ENCODE measurements around the gene MYL10. TPM values are rescaled to one million over a fixed set of nuclear protein-coding genes. Genes with fewer than 3 reads are reported as not detected.

MYL10 gene
- total and polyA plus RNA-seq, 10 of the 15 experiments (the other 5 are each of a cell fraction or from before 2014, with no cell fraction given), result not detected

DNA sequence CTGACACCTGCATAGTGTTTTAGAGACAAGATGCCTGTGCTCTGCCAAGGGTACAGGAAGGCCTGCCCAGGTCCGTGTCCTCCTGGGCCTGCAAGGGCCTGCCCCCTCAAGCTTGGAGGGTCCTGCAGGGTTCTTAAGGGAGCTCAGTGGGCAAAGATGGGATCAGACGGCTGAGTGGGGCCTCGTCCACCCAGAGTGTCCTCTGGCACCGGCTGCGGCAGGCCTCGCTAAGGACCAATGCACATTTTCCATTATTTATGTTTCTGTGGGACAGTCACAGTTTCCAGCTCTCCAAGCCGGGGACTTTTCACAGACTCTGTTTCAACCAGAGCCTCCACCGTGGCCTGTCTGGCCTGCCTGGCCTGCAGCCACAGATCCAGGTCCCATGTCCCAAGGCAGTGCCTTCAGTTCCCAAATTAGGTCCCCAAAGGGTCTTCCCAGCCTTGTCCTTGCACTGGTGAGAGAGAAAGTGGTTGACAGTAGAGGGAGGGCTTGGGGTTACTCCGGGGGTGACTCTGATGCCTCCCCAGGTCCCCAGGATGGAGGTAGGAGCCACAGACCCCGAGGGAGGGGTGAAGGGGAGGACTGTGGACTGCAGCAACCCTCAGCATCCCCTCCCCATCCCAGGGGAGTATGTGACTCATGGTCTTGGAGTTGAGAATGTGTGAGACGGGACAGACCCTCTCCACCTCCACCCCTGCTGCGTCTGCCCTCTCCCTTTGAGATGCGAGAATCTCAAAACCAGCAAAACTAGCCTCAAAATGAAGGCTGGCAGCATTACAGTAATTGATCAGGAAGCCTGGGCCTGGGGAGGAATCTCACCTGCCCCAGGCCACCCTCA lies 14.8 kb downstream of the MYL10 start:
- in situ Hi-C loops (cut with MboI) (no loop called here), intact Hi-C loops (cut with micrococcal nuclease; ENCODE audit: unreplicated experiment) (no loop called here)
- POLR2A ChIA-PET, result no interaction called here
- BruUV-seq (replicated peaks), result no TSS peak
- no peaks in the 10 kb centered on the region for H4K20me1 ChIP-seq (ENCODE audit: control insufficient read depth, insufficient read depth)
- H3K36me3 ChIP-seq (ENCODE audit: control insufficient read depth in 2 of 2, insufficient read depth in 2 of 2, low read length in 1 of 2), result no peaks in the 10 kb centered on the region
- no peak overlapping the region for H3K27ac ChIP-seq (ENCODE audit: control insufficient read depth, insufficient read depth)
- no peaks in the 10 kb centered on the region for H3K79me2 ChIP-seq (ENCODE audit: control insufficient read depth, insufficient read depth, low read length)
- no peaks in the 10 kb centered on the region; a peak in 1 of 4 replicates for H3K27me3 ChIP-seq (replicated peaks in 1 of 2; ENCODE audit: control insufficient read depth in 2 of 2, insufficient read depth in 2 of 2, low read length in 1 of 2)
- CTCF ChIA-PET, result no interaction called here
- no peak overlapping the region for H3K9ac ChIP-seq (ENCODE audit: control insufficient read depth, insufficient read depth, low read length)
- H3K4me2 ChIP-seq (ENCODE audit: control insufficient read depth, insufficient read depth), result no peak overlapping the region
- ATAC-seq (no peak), DNase-seq (ENCODE audit: low read depth, low spot score) (no peak), FAIRE-seq (no peak)
- no peak overlapping the region for H3K4me3 ChIP-seq
- WGBS (ENCODE audit: insufficient coverage, insufficient replicate concordance, low lambda C conversion rate, missing lambda C conversion rate), result 28% methylated on average over 10 of the region's 13 CpGs
- TF ChIP-seq BHLHE40 (IDR thresholded peaks at IDR 0.05; ENCODE audit: borderline replicate concordance in 1 of 2, low read depth in 2 of 2, low read length in 1 of 2) (no peak), NR2F1 (conservative IDR thresholded peaks at IDR 0.05) (no peak), BMI1 (IDR thresholded peaks at IDR 0.05; ENCODE audit: borderline replicate concordance) (no peak), EP300 (IDR thresholded peaks at IDR 0.05; ENCODE audit: borderline replicate concordance in 1 of 2, control insufficient read depth in 1 of 2, low read depth in 2 of 2, low read length in 2 of 2) (no peak), ZNF274 (IDR thresholded peaks at IDR 0.05; ENCODE audit: insufficient read depth, insufficient read length) (no peak), TCF12 (IDR thresholded peaks at IDR 0.05; ENCODE audit: low read depth, low read length) (no peak), BCL11A (IDR thresholded peaks at IDR 0.05; ENCODE audit: low read depth, low read length) (no peak), CBX5 (IDR thresholded peaks at IDR 0.05; ENCODE audit: low read depth) (no peak), RUNX3 (IDR thresholded peaks at IDR 0.05; ENCODE audit: low read length) (no peak)
- TF ChIP-seq, protein P1, sequence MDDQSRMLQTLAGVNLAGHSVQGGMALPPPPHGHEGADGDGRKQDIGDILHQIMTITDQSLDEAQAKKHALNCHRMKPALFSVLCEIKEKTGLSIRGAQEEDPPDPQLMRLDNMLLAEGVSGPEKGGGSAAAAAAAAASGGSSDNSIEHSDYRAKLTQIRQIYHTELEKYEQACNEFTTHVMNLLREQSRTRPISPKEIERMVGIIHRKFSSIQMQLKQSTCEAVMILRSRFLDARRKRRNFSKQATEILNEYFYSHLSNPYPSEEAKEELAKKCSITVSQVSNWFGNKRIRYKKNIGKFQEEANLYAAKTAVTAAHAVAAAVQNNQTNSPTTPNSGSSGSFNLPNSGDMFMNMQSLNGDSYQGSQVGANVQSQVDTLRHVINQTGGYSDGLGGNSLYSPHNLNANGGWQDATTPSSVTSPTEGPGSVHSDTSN (IDR thresholded peaks at IDR 0.05; ENCODE audit: insufficient replicate concordance, low read depth, low read length), result no peak
- TF ChIP-seq, protein P2, sequence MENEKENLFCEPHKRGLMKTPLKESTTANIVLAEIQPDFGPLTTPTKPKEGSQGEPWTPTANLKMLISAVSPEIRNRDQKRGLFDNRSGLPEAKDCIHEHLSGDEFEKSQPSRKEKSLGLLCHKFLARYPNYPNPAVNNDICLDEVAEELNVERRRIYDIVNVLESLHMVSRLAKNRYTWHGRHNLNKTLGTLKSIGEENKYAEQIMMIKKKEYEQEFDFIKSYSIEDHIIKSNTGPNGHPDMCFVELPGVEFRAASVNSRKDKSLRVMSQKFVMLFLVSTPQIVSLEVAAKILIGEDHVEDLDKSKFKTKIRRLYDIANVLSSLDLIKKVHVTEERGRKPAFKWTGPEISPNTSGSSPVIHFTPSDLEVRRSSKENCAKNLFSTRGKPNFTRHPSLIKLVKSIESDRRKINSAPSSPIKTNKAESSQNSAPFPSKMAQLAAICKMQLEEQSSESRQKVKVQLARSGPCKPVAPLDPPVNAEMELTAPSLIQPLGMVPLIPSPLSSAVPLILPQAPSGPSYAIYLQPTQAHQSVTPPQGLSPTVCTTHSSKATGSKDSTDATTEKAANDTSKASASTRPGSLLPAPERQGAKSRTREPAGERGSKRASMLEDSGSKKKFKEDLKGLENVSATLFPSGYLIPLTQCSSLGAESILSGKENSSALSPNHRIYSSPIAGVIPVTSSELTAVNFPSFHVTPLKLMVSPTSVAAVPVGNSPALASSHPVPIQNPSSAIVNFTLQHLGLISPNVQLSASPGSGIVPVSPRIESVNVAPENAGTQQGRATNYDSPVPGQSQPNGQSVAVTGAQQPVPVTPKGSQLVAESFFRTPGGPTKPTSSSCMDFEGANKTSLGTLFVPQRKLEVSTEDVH (IDR thresholded peaks at IDR 0.05; ENCODE audit: low read depth, partially characterized antibody), result no peak
- TF ChIP-seq, protein P3, sequence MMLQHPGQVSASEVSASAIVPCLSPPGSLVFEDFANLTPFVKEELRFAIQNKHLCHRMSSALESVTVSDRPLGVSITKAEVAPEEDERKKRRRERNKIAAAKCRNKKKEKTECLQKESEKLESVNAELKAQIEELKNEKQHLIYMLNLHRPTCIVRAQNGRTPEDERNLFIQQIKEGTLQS (IDR thresholded peaks at IDR 0.05; ENCODE audit: borderline replicate concordance, extremely low read depth, low read depth, low read length), result no peak
- TF ChIP-seq, protein P4, sequence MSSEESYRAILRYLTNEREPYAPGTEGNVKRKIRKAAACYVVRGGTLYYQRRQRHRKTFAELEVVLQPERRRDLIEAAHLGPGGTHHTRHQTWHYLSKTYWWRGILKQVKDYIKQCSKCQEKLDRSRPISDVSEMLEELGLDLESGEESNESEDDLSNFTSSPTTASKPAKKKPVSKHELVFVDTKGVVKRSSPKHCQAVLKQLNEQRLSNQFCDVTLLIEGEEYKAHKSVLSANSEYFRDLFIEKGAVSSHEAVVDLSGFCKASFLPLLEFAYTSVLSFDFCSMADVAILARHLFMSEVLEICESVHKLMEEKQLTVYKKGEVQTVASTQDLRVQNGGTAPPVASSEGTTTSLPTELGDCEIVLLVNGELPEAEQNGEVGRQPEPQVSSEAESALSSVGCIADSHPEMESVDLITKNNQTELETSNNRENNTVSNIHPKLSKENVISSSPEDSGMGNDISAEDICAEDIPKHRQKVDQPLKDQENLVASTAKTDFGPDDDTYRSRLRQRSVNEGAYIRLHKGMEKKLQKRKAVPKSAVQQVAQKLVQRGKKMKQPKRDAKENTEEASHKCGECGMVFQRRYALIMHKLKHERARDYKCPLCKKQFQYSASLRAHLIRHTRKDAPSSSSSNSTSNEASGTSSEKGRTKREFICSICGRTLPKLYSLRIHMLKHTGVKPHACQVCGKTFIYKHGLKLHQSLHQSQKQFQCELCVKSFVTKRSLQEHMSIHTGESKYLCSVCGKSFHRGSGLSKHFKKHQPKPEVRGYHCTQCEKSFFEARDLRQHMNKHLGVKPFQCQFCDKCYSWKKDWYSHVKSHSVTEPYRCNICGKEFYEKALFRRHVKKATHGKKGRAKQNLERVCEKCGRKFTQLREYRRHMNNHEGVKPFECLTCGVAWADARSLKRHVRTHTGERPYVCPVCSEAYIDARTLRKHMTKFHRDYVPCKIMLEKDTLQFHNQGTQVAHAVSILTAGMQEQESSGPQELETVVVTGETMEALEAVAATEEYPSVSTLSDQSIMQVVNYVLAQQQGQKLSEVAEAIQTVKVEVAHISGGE (CRISPR knock-in tag; IDR thresholded peaks at IDR 0.05), result no peak
- no peaks in the 10 kb centered on the region for H3K9me3 ChIP-seq (replicated peaks; ENCODE audit: control insufficient read depth, insufficient read depth, low read length)
- SMC1A ChIA-PET (ENCODE audit: uncharacterized antibody, unreplicated experiment), result no interaction called here
- H3K4me1 ChIP-seq (ENCODE audit: control insufficient read depth, insufficient read depth, low read length), result no peaks in the 10 kb centered on the region
- RAD21 ChIA-PET (ENCODE audit: unreplicated experiment), result no interaction called here
- no peak overlapping the region for H2AFZ ChIP-seq (ENCODE audit: control insufficient read depth, low read depth, low read length)
